ENCODE measurements around the gene DNAI1. TPM values are rescaled to one million over a fixed set of nuclear protein-coding genes. Genes with fewer than 3 reads are reported as not detected.

Gene DNAI1
- total RNA-seq, 4 donors from 2014 or later, result 0.49 TPM; not detected in 3

DNA sequence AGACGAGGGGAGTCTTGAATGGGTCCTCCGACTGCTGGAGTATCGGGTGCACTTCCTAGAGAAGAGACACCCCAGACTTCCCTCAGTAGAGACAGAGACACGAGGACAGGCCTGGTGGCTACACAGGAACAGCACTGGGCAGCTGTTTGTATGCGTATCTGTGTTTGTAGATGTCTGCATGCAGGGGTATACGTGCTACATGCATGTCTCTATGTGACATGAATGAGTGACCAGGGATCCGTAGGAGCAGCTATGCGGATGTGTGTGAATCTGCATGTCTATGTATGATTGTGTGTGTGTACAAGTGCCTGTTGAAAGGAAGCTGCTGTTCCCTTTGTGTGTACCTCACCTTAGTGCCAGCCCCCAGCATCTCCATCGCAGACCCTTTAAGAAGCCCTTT, 99.8 kb downstream of the DNAI1 start:
- H3K27ac ChIP-seq, result peak overlapping the region; percentile 92 to 97 (median 93)
- no peaks in the 10 kb centered on the region for H3K9me3 ChIP-seq
- in situ Hi-C loops (cut with MboI; ENCODE audit: low sequenced_read_pairs in 4 of 4) (loop anchor here in 1 of 4 donors (5.0 kb wide), 1 partner anchor 39 kb away; no protein-coding TSS in a partner anchor), intact Hi-C loops (cut with DNase I; ENCODE audit: low total_unique reads) (loop anchor here (2.0 kb wide), 1 partner anchor 434 kb away; no protein-coding TSS in a partner anchor)
- peaks cover 0 to 6% of the 10 kb centered on the region in 2 donors for H3K36me3 ChIP-seq
- ATAC-seq (no peak), DNase-seq (no peak)
- no peak overlapping the region for H3K4me3 ChIP-seq
- H3K27me3 ChIP-seq, result no peaks in the 10 kb centered on the region
- peaks cover 48 to 67% of the 10 kb centered on the region in 2 donors for H3K4me1 ChIP-seq
- TF ChIP-seq POLR2A (IDR thresholded peaks at IDR 0.05), result no peak
- TF ChIP-seq, protein P1, sequence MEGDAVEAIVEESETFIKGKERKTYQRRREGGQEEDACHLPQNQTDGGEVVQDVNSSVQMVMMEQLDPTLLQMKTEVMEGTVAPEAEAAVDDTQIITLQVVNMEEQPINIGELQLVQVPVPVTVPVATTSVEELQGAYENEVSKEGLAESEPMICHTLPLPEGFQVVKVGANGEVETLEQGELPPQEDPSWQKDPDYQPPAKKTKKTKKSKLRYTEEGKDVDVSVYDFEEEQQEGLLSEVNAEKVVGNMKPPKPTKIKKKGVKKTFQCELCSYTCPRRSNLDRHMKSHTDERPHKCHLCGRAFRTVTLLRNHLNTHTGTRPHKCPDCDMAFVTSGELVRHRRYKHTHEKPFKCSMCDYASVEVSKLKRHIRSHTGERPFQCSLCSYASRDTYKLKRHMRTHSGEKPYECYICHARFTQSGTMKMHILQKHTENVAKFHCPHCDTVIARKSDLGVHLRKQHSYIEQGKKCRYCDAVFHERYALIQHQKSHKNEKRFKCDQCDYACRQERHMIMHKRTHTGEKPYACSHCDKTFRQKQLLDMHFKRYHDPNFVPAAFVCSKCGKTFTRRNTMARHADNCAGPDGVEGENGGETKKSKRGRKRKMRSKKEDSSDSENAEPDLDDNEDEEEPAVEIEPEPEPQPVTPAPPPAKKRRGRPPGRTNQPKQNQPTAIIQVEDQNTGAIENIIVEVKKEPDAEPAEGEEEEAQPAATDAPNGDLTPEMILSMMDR (IDR thresholded peaks at IDR 0.05 in 4 of 5, conservative IDR thresholded peaks at IDR 0.05 in 1 of 5), result no peak

GRCh38 chr9:34558919-34559623, 100.5 kb downstream of the DNAI1 start:
- H3K9me3 ChIP-seq, result no peaks in the 10 kb centered on the region
- intact Hi-C loops (cut with DNase I; ENCODE audit: low total_unique reads), result loop anchor here (1.0 to 2.0 kb wide), 3 partner anchors 34 to 434 kb away; partner anchors contain the start of gene IL11RA
- H3K27ac ChIP-seq, result peak overlapping the region; percentile 92 to 97 (median 93)
- H3K4me1 ChIP-seq, result peaks cover 48 to 67% of the 10 kb centered on the region in 2 donors
- H3K4me3 ChIP-seq, result peak overlapping the region in 3 of 4 donors; percentile 14 to 33 (median 31)
- in situ Hi-C loops (cut with MboI; ENCODE audit: low sequenced_read_pairs in 4 of 4), result loop anchor here in 1 of 4 donors (5.0 kb wide), 1 partner anchor 38 kb away; no protein-coding TSS in a partner anchor
- H3K27me3 ChIP-seq, result no peaks in the 10 kb centered on the region
- ATAC-seq (peak; percentile 69 to 81), DNase-seq (peak; percentile 90 to 97)
- TF ChIP-seq, protein P1 (IDR thresholded peaks at IDR 0.05 in 4 of 5, conservative IDR thresholded peaks at IDR 0.05 in 1 of 5), result no peak
- no peak for TF ChIP-seq POLR2A (IDR thresholded peaks at IDR 0.05)
- peaks cover 0 to 6% of the 10 kb centered on the region in 2 donors for H3K36me3 ChIP-seq

DNA sequence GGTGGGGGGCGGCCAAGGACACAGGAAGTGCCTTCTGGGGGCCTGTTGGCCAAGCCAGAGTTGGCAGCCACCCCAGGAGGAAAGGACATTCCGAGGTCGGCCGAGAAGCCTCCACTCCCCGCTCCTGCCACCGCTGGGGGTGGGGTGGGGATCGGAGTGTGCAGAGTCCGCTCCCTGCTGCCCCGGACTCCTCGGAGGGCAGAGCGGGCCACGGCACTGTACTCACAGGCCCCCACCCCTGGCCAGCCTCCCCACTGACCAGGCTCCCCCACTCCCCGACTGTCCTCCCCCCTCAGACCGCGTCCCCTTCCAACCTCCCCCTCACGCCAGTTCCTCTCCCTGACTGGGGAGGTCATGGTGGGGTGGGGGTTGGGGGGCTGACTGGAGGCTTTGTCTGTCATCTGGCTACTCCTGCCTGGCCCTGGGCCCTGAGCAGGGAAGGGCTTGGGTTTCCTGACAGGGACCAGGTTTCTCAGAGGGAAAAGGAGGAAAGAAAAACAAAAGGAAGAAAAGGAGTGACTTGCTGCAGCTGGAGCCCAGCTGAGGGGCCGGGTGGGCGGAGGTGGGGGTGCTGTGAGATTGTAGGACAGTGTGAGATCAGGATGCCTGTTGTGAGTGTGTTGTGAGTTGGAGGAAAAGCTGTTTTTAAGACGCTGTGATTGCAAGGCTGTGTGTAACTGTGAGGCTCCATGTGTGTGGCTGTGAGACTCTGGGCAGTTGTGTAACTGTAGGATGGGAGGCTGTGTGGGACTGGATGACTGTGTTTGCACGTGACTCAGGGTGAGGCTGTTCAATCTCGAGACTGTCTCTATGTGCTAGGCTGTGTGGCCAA, 101.2 kb downstream of the DNAI1 start:
- in situ Hi-C loops (cut with MboI; ENCODE audit: low sequenced_read_pairs in 4 of 4), result loop anchor here in 1 of 4 donors (5.0 kb wide), 1 partner anchor 37 kb away; no protein-coding TSS in a partner anchor
- intact Hi-C loops (cut with DNase I; ENCODE audit: low total_unique reads), result loop anchor here (1.0 to 2.0 kb wide), 3 partner anchors 33 to 433 kb away; partner anchors contain the start of gene IL11RA
- ATAC-seq, result peak; percentile 62 to 66
- H3K27me3 ChIP-seq, result no peaks in the 10 kb centered on the region
- peak overlapping the region; percentile 92 to 97 (median 93) for H3K27ac ChIP-seq
- peak overlapping the region in 3 of 4 donors; percentile 14 to 33 (median 31) for H3K4me3 ChIP-seq
- no peaks in the 10 kb centered on the region for H3K36me3 ChIP-seq
- peaks cover 48 to 67% of the 10 kb centered on the region in 2 donors for H3K4me1 ChIP-seq
- H3K9me3 ChIP-seq, result no peaks in the 10 kb centered on the region
- TF ChIP-seq, protein P1 (IDR thresholded peaks at IDR 0.05 in 4 of 5, conservative IDR thresholded peaks at IDR 0.05 in 1 of 5), result no peak
- TF ChIP-seq POLR2A (IDR thresholded peaks at IDR 0.05), result no peak
- DNase-seq, result peak; percentile 59 to 92

DNA sequence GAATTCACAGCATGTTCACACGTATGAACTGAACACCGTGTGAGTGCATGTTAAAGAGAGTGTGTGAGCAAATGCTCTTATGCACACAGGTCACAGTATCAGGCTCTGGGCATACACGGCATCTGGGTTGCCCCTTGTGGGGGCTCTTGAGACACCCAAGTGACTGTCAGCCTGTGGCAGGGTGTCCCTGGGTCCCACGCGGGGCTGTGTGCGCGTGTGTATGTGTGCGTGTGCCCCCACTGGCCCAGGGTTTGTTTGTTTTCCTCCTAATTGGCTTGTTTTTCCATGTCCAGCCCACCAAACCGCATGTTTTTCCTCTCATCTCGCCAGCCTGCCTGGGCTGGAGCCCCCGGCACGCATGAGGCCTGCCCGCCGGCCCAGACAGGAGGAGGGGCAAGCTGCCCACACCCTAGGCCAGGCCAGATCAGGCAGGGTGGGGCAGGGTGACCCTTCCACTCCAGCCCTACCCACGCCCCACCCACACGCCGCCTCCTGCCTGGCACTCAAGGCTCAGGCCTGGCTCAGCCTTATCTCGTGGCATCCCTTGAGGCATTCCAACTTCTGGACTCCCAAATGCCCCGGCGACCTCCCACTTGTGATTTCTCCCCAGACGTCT, 102.1 kb downstream of the DNAI1 start:
- Histone ChIP-seq H3K4me1 (peaks cover 40 to 67% of the 10 kb centered on the region in 2 donors), H3K27me3 (no peaks in the 10 kb centered on the region), H3K9me3 (no peaks in the 10 kb centered on the region), H3K27ac (peak overlapping the region; percentile 92 to 97 (median 93)), H3K36me3 (no peaks in the 10 kb centered on the region), H3K4me3 (peak overlapping the region in 1 of 4 donors; percentile 8)
- intact Hi-C loops (cut with DNase I; ENCODE audit: low total_unique reads) (no loop called here), in situ Hi-C loops (cut with MboI; ENCODE audit: low sequenced_read_pairs in 4 of 4) (no loop called here)
- ATAC-seq (peak in 1 of 2 donors; percentile 5), DNase-seq (peak in 1 of 2 donors; percentile 54)
- TF ChIP-seq POLR2A (IDR thresholded peaks at IDR 0.05), result no peak
- TF ChIP-seq, protein P1 (IDR thresholded peaks at IDR 0.05 in 4 of 5, conservative IDR thresholded peaks at IDR 0.05 in 1 of 5), result no peak
